Activated T-cell treated with anti-CD3 and anti-CD28 coated beads, Interleukin-2, amount 50 U/mL, for 4 hours (primary cell): ENCODE measurements around the gene COPS4. TPM values are rescaled to one million over a fixed set of nuclear protein-coding genes. Genes with fewer than 3 reads are reported as not detected.
A peak's percentile ranks its signal among the peaks of the same experiment; 100 is the strongest.
"Not testable (repeated sequence)": the region's sequence is repeated elsewhere in the genome, so short reads cannot be mapped to it uniquely, and the experiment has no call there.

Source experiments
- ATAC-seq, 2 donors: fragments of 200-7000 bp; cut with Tn5 transposase; one replicate each; pipeline ENCODE4 v1.10.0; 2021
- DNase-seq: peaks from one replicate; pipeline ENCODE4 v3.0.0-alpha.2; 2020
- H3K27me3 Mint-ChIP-seq: one replicate; pipeline ENCODE4 v1.8.0; 2021; ENCODE audit warnings: low read depth, mixed read lengths
- H3K36me3 Mint-ChIP-seq: one replicate; pipeline ENCODE4 v1.8.0; 2022; ENCODE audit warnings: mixed read lengths; ENCODE audit not compliant: insufficient read depth
- H3K4me1 Mint-ChIP-seq: one replicate; pipeline ENCODE4 v1.8.0; 2021; ENCODE audit warnings: low read depth, mixed read lengths
- H3K4me3 Mint-ChIP-seq: one replicate; pipeline ENCODE4 v1.8.0; 2021; ENCODE audit warnings: mild to moderate bottlenecking, moderate library complexity, mixed read lengths
- H3K9me3 Mint-ChIP-seq: one replicate; pipeline ENCODE4 v1.8.0; 2021; ENCODE audit warnings: mixed read lengths
- total RNA-seq, 3 donors: library from RNA; stranded (reverse); gene quantifications; one replicate each; pipeline ENCODE4 v1.2.1, GENCODE V29; 2021

Gene COPS4
- total RNA-seq, 3 donors from 2014 or later, result 40.7 to 43.1 (median 41.2) TPM

DNA sequence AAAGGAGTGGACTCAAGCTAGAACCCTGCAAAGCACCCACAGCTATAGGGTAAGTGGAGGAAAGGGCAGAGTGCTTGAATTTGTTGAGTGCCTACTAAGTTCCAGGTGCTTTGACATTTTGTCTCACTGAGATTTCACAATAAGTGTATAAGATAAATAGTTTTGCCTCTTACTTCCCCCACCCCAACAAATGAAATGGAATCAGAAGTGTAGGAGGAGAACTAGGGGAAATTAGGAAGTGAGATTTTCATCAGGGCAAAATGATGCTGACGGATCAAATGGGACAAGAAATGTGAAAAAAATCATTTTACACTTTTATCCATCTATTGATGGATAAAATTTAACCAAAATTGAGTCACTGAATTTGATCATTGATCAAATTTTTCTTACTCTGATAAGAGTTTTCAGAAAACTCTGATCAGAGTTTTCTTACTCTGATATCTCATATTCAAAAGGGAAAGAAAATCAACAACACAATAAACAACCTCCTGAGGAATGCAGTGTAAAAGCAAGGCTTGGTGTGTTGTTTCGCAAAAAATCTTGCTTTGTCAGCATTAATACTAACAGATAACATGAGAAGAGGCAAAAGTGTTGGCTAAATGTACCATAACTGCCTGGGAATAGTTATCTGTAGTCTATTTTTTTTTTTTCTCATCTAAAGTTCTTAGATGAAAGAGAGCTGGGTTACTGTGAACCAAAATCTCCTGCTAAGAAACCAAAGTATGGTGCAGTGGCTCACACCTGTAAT, 54.6 kb downstream of the COPS4 start:
- no peak for ATAC-seq
- Mint-ChIP-seq H3K4me3 (no peak overlapping the region), H3K27me3 (no peaks in the 10 kb centered on the region), H3K9me3 (no peaks in the 10 kb centered on the region), H3K4me1 (peaks cover 19% of the 10 kb centered on the region), H3K36me3 (peaks cover 38% of the 10 kb centered on the region)
- no peak for DNase-seq

DNA sequence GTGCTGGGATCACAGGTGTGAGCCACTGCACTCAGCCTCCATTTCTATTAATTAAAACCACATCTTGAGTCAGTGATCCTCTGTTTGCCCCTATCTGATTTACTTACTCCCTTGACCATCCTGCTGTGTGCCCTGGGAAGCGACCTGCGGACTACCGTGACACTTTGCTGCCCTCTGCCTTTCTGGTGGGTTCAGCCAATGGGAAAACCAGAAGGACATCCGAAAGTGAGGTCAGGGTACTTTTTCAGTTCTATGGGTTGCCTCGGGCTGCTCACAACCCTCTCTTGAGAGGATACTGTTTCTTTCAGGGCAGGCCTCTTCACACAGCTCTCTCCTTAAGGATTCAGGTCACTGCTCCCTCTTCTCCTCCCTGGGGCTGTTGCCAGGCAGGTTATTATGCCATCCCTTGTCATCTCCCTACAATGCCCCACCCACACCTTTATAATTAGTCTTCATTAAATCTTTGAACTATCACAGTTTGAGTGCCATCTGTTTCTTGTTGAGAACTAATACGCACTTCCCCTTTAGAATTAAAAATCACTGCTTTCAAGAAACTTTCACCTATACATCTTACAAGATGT, 58.2 kb downstream of the COPS4 start:
- H3K9me3 Mint-ChIP-seq, result no peaks in the 10 kb centered on the region
- H3K4me1 Mint-ChIP-seq, result peaks cover 32% of the 10 kb centered on the region
- peaks cover 56% of the 10 kb centered on the region for H3K36me3 Mint-ChIP-seq
- no peak overlapping the region for H3K4me3 Mint-ChIP-seq
- no peaks in the 10 kb centered on the region for H3K27me3 Mint-ChIP-seq
- ATAC-seq, result no peak
- no peak for DNase-seq

DNA sequence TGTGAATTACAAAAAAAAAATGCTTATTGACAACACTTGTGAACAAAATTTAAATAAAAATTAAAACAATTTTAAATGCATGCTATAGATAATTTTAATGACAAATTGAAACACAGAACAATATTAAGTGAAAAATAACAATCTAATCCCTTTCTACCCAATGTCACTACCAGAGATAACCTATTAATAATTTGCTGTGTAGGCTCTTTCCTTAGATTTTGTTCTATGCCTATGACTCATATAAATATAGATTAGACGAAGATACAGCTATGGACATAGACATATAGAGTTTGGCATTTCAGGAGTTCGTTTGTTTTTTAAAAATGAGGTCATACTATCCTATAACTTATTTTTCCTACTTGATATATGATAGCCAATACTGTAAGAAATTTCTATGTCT, 61.4 kb downstream of the COPS4 start:
- no peak for DNase-seq
- H3K4me3 Mint-ChIP-seq, result no peak overlapping the region
- H3K9me3 Mint-ChIP-seq, result no peaks in the 10 kb centered on the region
- no peaks in the 10 kb centered on the region for H3K27me3 Mint-ChIP-seq
- H3K4me1 Mint-ChIP-seq, result peaks cover 44% of the 10 kb centered on the region
- peaks cover 55% of the 10 kb centered on the region for H3K36me3 Mint-ChIP-seq
- no peak for ATAC-seq

DNA sequence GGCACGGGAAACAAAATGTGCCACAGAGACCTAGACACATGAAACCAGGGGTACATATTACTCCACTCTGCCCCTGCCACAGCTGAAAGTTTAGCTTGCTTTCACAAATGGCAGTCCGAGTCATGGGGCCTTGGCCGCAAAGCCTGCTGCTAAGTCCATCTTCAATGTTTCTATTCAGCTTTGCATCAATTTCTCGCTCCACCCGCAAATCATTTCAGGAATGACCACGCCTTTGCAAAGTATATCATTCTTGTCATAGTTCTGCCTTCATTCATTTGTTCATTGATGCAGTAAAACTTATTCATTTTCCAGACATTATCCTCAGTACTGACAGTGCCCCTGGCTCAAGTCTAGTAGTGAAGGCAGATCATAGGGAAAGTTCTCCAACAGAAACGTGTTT, 70.0 kb downstream of the COPS4 start:
- H3K9me3 Mint-ChIP-seq, result no peaks in the 10 kb centered on the region
- peaks cover 37% of the 10 kb centered on the region for H3K36me3 Mint-ChIP-seq
- no peak for ATAC-seq
- no peak overlapping the region for H3K4me3 Mint-ChIP-seq
- no peak for DNase-seq
- peaks cover 50% of the 10 kb centered on the region for H3K4me1 Mint-ChIP-seq
- H3K27me3 Mint-ChIP-seq, result no peaks in the 10 kb centered on the region

DNA sequence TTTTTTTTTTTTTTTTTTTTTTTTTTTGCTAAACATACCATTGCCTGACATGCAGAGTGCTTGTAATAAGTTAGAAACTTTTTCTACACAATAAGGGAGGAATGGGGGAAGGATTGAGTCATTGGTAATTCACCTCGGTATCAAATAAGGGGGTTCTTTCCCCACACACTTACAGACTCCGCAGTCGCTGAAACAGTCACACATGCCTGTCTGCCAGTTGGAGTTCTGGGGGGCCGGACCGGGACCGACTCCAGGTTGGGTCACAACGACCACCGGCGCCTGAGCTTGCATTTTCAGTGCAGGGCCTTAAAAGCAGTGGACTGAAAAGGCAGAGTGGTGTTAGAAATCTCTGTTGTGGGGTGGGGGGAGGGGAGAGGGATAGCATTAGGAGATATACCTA, 72.6 kb downstream of the COPS4 start:
- H3K4me1 Mint-ChIP-seq, result peaks cover 43% of the 10 kb centered on the region
- H3K27me3 Mint-ChIP-seq, result no peaks in the 10 kb centered on the region
- peak overlapping the region; percentile 71 for H3K4me3 Mint-ChIP-seq
- no peaks in the 10 kb centered on the region for H3K9me3 Mint-ChIP-seq
- ATAC-seq, result peak; percentile 22 to 36
- peaks cover 20% of the 10 kb centered on the region for H3K36me3 Mint-ChIP-seq
- peak; percentile 29 for DNase-seq

DNA sequence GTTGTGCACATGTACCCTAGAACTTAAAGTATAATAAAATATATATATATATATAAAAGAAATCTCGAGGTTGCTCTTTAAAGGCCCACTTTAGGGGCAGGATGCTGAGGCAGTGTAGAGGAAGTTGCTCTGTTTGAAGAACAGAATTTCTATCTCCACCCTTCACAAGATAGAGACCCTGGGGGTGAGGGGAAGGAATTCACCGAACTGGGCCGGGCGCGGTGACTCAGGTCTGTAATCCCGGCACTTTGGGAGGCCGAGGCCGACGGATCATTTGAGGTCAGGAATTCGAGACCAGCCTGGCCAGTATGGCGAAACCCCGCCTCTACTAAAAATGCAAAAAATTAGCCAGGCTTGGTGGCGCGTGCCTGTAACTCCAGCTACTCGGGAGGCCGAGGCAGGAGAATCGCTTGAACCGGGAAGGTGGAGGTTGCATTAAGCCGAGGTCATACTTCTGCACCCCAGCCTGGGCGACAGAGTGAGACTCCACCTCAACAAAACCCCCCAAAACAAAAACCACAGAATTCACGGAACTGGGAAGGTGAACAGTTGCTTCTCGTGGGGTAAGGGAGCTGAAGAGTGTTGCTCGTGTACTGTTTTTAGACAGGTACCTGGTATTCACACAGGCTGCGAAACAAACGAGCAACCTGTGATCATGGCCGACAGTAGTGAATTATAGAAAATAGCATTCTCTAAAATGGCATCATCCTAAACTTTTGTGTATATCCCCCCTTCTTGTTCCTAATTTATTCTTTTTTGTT, 73.3 kb downstream of the COPS4 start:
- no peaks in the 10 kb centered on the region for H3K9me3 Mint-ChIP-seq
- H3K36me3 Mint-ChIP-seq, result peaks cover 19% of the 10 kb centered on the region
- H3K4me3 Mint-ChIP-seq, result peak overlapping the region; percentile 90
- H3K4me1 Mint-ChIP-seq, result peaks cover 46% of the 10 kb centered on the region
- DNase-seq (no peak), ATAC-seq (no peak)
- no peaks in the 10 kb centered on the region for H3K27me3 Mint-ChIP-seq

DNA sequence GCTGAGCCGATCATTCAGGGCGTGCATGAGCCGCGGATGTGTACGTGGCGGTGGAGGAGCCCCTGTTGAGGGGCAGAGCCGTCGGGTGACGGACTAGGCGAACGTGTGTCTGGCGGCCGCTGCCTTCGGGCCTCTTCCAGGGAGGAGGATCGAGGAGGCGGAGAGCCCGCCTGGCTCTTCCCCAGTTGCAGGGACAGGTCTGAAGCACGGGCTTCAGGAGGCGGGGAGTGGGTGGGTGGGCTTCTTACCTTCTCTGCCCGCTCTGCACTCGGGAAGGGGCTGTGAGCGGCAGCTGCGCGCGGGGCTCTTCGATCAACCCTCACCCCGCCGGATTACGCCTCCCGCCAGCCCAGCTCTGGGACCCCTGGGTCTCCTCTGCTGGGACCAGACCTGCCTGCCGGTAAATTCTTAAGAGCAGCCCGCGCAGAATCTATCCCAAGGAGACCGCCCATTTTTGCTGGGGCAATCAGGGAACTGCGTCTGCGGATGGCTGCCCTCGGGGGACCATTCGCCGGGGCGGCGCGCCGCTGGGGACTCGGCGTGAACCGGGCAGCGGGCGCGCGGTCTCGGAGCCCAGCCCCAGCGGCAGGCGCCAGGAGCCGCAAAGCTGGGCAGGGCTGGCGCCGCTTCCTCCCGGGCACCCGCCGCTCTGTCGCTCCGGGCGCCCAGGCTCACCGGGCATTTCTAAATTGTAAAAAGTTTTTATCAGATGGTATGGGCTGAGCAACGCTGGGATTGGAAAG, 74.7 kb downstream of the COPS4 start:
- Mint-ChIP-seq H3K4me3 (peak overlapping the region; percentile 90), H3K27me3 (no peaks in the 10 kb centered on the region), H3K9me3 (no peaks in the 10 kb centered on the region), H3K36me3 (peaks cover 10% of the 10 kb centered on the region), H3K4me1 (peaks cover 51% of the 10 kb centered on the region)
- DNase-seq (peak; percentile 16), ATAC-seq (peak; percentile 46 to 48)

DNA sequence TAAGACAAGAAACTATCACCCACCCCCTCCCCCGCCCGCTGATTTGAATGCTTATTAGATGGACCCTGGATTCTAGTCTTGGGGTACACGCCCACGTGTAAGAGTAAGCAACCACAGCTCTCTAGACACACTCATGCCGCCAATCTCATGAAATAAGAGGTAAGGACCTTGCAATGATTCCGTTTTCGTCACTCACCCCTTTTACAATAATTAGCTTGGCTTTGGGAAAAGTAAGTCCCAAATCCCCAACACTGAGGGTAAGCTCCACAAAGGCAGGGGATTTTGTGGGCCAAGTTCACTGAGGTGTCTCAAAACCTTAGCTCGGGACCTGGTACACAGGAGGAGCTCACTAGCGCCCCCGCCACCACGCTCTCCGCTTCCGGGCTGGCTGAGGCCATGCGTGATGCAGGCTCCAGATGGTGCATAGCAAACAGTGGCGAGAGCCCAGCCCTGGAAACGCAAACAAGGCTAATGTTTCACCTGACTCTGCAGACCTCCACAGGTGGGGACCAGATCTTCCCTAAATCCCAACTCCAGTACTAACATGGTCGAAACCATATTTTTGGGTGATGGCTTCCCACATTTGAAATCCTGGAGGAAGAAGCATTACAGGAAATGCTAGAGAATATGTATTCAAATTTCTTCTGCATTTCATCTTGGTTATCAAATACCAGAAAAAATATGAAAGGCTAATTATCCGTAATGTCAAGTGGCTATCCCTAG, 75.4 kb downstream of the COPS4 start:
- ATAC-seq (peak; percentile 77 to 79), DNase-seq (peak; percentile 85)
- H3K4me1 Mint-ChIP-seq, result peaks cover 51% of the 10 kb centered on the region
- no peaks in the 10 kb centered on the region for H3K9me3 Mint-ChIP-seq
- no peaks in the 10 kb centered on the region for H3K27me3 Mint-ChIP-seq
- H3K36me3 Mint-ChIP-seq, result peaks cover 3% of the 10 kb centered on the region
- H3K4me3 Mint-ChIP-seq, result peak overlapping the region; percentile 90

DNA sequence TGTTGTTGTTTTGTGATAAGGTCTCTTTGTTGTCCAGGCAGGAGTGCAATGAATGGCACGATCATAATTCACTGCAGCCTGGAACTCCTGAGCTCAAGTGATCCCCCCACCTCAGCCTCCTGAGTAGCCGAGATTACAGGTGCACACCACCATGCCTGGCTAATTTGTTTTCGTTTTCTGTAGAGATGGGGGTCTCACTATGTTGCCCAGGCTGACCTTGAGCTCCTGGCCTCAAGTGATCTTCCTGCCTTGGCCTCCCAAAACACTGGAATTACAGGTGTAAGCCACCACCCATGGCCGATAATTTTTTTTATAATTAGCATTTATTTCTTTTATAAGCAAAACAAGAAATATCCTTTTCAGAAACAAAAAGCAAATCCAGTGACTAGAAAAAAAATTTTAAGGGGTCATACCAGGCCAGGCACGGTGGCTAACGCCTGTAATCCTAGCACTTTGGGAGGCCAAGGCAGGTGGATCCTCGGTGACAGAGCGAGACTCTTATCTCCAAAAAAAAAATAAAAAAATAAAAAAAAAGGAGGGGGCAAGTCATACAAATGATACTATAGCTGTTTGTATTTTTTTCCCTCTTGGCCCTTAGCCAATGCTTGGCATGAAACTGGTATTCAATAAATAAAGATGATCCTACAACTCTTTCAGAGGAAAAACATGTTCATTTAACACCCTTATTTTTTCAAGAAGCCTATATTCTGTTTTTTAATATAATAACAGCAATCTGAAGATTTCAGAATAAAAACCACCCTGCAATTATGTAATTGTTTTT, 76.2 kb downstream of the COPS4 start:
- H3K4me3 Mint-ChIP-seq, result peak overlapping the region; percentile 90
- H3K9me3 Mint-ChIP-seq, result no peaks in the 10 kb centered on the region
- H3K4me1 Mint-ChIP-seq, result peaks cover 56% of the 10 kb centered on the region
- ATAC-seq (no peak), DNase-seq (no peak)
- no peaks in the 10 kb centered on the region for H3K36me3 Mint-ChIP-seq
- no peaks in the 10 kb centered on the region for H3K27me3 Mint-ChIP-seq

DNA sequence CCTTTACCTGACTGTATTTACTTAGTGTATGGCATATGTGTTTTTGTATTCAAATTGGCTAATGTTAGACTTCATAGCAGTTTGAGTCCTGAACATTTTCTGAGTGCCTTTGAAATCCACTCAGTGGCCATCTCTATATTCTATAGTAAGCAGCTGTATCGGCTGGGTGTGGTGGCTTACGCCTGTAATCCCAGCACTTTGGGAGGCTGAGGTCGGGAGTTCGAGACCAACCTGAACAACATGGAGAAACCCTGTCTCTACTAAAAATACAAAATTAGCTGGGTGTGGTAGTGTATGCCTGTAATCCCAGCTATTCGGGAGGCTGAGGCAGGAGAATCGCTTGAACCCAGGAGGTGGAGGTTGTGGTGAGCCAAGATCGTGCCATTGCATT, 76.8 kb downstream of the COPS4 start:
- not testable (repeated sequence) for H3K9me3 Mint-ChIP-seq, DNase-seq, ATAC-seq, H3K36me3 Mint-ChIP-seq, H3K27me3 Mint-ChIP-seq
- Mint-ChIP-seq H3K4me1 (peaks cover 55% of the 10 kb centered on the region), H3K4me3 (peak overlapping the region; percentile 77)

DNA sequence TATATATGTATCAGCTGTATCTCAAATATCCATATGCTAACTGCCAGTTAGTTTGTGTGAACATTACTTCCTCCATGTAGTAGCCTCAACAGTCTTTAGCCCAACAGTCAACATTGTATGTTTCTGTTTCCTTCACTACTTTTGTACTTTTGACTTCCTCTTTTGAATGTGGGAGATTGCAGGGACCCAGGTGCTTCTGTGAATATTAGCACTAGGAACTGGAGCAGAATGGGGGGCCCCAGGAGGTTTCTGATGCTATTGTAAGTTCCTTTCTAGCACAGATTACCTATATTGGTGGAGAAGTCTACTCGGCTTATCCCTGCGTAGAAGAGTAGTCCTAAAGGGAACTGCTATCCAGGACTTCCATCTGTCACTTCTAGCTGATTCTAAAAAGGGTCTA, 77.2 kb downstream of the COPS4 start:
- Mint-ChIP-seq H3K9me3 (no peaks in the 10 kb centered on the region), H3K4me1 (peaks cover 52% of the 10 kb centered on the region), H3K4me3 (peak overlapping the region; percentile 90), H3K36me3 (no peaks in the 10 kb centered on the region), H3K27me3 (no peaks in the 10 kb centered on the region)
- ATAC-seq, result no peak
- no peak for DNase-seq

DNA sequence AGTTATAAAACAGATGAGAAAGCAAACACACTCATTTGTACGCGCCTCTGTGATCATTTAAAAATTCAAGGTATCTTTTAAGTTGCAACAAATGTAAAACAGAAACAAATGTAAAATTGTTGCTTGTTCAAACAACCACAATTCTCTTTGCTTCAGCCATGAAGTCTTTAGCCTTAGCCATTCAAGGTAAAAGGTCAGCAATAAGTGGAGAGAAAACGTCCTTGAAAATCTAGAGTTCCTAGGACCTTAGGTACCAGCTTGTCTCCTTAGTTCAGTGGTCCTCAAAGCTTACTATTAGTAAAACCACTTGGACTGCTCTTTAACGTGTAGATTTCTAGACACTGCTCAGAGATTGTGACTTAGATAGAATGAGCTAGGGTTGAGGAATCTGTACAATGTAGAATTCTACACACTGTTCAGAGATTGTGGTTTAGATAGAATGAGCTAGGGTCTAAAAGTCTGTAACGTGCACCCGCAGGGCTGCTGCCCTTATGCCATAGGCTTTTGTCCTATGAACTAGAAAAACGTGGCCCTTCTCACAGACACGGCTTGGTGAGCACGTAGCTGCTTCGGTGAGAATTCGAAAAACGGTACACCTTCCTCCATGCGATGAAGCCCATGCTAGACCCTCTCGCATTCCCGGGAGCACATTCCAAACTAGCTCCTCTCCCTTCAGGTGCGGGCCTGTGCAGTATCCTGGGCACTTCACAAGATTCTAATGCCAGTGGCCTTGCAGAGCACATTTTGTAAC, 77.9 kb downstream of the COPS4 start:
- Mint-ChIP-seq H3K4me3 (peak overlapping the region; percentile 90), H3K27me3 (no peaks in the 10 kb centered on the region), H3K4me1 (peaks cover 54% of the 10 kb centered on the region), H3K36me3 (no peaks in the 10 kb centered on the region), H3K9me3 (no peaks in the 10 kb centered on the region)
- peak; percentile 9 for DNase-seq
- peak; percentile 7 to 12 for ATAC-seq

DNA sequence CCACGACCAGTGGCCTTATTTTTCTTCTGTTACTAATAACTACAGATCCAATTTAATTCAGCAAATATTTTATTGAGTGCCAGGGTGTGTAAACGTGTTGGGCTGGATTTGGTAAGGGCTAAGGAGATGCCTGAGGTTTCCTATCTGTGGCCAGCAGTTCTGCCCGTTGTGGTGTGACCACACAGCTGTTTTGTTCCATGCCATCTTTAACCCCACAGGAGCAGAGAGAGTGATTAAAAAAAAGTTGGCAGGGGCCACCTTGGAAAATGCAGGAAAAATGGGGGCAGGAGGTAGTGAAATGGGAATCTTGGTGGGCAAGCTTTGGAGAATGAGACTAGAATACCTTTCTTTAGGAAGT, 78.4 kb downstream of the COPS4 start:
- H3K36me3 Mint-ChIP-seq, result no peaks in the 10 kb centered on the region
- no peaks in the 10 kb centered on the region for H3K27me3 Mint-ChIP-seq
- no peaks in the 10 kb centered on the region for H3K9me3 Mint-ChIP-seq
- ATAC-seq, result no peak
- no peak for DNase-seq
- peaks cover 52% of the 10 kb centered on the region for H3K4me1 Mint-ChIP-seq
- peak overlapping the region; percentile 90 for H3K4me3 Mint-ChIP-seq
